ENCODE data around the gene ASCL4. TPM values are rescaled to one million over a fixed set of nuclear protein-coding genes. Genes with fewer than 3 reads are reported as not detected.
A peak's percentile ranks its signal among the peaks of the same experiment; 100 is the strongest.

Gene ASCL4
- total RNA-seq, 6 experiments from 2014 or later, result not detected

GRCh38 chr12:107779077-107779831, 4.8 kb downstream of the ASCL4 start:
- no peaks in the 10 kb centered on the region for H3K36me3 ChIP-seq
- DNase-seq, result no peak
- TF ChIP-seq POLR2A (IDR thresholded peaks at IDR 0.05), result no peak
- TF ChIP-seq, protein P1, sequence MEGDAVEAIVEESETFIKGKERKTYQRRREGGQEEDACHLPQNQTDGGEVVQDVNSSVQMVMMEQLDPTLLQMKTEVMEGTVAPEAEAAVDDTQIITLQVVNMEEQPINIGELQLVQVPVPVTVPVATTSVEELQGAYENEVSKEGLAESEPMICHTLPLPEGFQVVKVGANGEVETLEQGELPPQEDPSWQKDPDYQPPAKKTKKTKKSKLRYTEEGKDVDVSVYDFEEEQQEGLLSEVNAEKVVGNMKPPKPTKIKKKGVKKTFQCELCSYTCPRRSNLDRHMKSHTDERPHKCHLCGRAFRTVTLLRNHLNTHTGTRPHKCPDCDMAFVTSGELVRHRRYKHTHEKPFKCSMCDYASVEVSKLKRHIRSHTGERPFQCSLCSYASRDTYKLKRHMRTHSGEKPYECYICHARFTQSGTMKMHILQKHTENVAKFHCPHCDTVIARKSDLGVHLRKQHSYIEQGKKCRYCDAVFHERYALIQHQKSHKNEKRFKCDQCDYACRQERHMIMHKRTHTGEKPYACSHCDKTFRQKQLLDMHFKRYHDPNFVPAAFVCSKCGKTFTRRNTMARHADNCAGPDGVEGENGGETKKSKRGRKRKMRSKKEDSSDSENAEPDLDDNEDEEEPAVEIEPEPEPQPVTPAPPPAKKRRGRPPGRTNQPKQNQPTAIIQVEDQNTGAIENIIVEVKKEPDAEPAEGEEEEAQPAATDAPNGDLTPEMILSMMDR (IDR thresholded peaks at IDR 0.05), result no peak
- no peak overlapping the region for H3K4me3 ChIP-seq
- WGBS (ENCODE audit: insufficient coverage, low coverage, low lambda C conversion rate, missing lambda C conversion rate), result 57% methylated on average over 7 of the region's 7 CpGs
- intact Hi-C loops (cut with DNase I), result loop anchor here in 1 of 2 donors (10.0 kb wide), 1 partner anchor 106 kb away; no protein-coding TSS in a partner anchor
- H3K27ac ChIP-seq, result no peak overlapping the region
- H3K27me3 ChIP-seq, result peaks cover 4% of the 10 kb centered on the region in 2 donors
- peak; percentile 38 to 58 (median 47) for ATAC-seq
- H3K4me1 ChIP-seq, result peaks cover 0 to 6% (median 0%) of the 10 kb centered on the region in 4 donors
- no peaks in the 10 kb centered on the region for H3K9me3 ChIP-seq

DNA sequence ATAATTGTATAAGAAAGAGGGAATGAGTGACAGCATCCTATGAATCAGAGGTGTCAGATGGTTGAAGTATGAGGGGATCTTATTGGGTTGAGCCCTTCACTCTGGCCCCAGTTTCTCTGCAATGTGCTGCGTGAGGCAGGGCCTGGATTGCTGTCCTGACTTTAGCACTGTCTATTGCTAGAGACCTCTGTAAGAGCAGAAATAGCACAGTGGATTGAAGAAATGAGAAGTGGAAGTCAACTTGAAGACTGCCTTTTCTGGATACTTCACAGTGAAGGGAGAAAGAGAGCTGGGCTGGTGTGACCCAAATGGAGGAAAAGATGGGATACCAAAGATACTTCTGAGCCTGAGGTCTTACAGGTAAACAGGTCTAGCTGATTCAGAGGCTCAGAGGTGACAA, 5.8 kb downstream of the ASCL4 start:
- H3K4me1 ChIP-seq, result peaks cover 0 to 3% (median 0%) of the 10 kb centered on the region in 4 donors
- H3K27me3 ChIP-seq, result peaks cover 0 to 4% of the 10 kb centered on the region in 2 donors
- no peak overlapping the region for H3K4me3 ChIP-seq
- intact Hi-C loops (cut with DNase I), result no loop called here
- no peak for DNase-seq
- H3K9me3 ChIP-seq, result no peaks in the 10 kb centered on the region
- peak in 3 of 4 donors; percentile 21 to 53 (median 28) for ATAC-seq
- no peak for TF ChIP-seq POLR2A (IDR thresholded peaks at IDR 0.05)
- TF ChIP-seq, protein P1 (IDR thresholded peaks at IDR 0.05), result no peak
- 78% methylated on average over 1 of the region's 1 CpG for whole genome bisulfite sequencing (ENCODE audit: insufficient coverage, low coverage, low lambda C conversion rate, missing lambda C conversion rate)
- no peak overlapping the region for H3K27ac ChIP-seq
- H3K36me3 ChIP-seq, result no peaks in the 10 kb centered on the region

GRCh38 chr12:107782067-107782466, 7.6 kb downstream of the ASCL4 start:
- Histone ChIP-seq H3K4me3 (no peak overlapping the region), H3K27ac (no peak overlapping the region), H3K36me3 (no peaks in the 10 kb centered on the region), H3K9me3 (no peaks in the 10 kb centered on the region), H3K27me3 (no peaks in the 10 kb centered on the region), H3K4me1 (no peaks in the 10 kb centered on the region)
- WGBS (ENCODE audit: insufficient coverage, low coverage, low lambda C conversion rate, missing lambda C conversion rate), result 75% methylated on average over 2 of the region's 2 CpGs
- ATAC-seq, result no peak
- DNase-seq, result no peak
- TF ChIP-seq, protein P1 (IDR thresholded peaks at IDR 0.05), result no peak
- no peak for TF ChIP-seq POLR2A (IDR thresholded peaks at IDR 0.05)
- intact Hi-C loops (cut with DNase I), result no loop called here

- H3K36me3 ChIP-seq, result no peaks in the 10 kb centered on the region
- DNase-seq (no peak), ATAC-seq (no peak)
- H3K9me3 ChIP-seq, result no peaks in the 10 kb centered on the region
- no peaks in the 10 kb centered on the region for H3K27me3 ChIP-seq
- no peaks in the 10 kb centered on the region for H3K4me1 ChIP-seq
- TF ChIP-seq, protein P1 (IDR thresholded peaks at IDR 0.05), result no peak
- TF ChIP-seq POLR2A (IDR thresholded peaks at IDR 0.05), result no peak
- no peak overlapping the region for H3K4me3 ChIP-seq
- H3K27ac ChIP-seq, result no peak overlapping the region
- 62% methylated on average over 6 of the region's 6 CpGs for WGBS (ENCODE audit: insufficient coverage, low coverage, low lambda C conversion rate, missing lambda C conversion rate)
- intact Hi-C loops (cut with DNase I), result no loop called here
Measured at GRCh38 chr12:107783406-107784376, 9.2 kb downstream of the ASCL4 start.

Measured in right lobe of liver (tissue), 6 donors.